Measurements from ENCODE around the gene PCBP3.

DNA sequence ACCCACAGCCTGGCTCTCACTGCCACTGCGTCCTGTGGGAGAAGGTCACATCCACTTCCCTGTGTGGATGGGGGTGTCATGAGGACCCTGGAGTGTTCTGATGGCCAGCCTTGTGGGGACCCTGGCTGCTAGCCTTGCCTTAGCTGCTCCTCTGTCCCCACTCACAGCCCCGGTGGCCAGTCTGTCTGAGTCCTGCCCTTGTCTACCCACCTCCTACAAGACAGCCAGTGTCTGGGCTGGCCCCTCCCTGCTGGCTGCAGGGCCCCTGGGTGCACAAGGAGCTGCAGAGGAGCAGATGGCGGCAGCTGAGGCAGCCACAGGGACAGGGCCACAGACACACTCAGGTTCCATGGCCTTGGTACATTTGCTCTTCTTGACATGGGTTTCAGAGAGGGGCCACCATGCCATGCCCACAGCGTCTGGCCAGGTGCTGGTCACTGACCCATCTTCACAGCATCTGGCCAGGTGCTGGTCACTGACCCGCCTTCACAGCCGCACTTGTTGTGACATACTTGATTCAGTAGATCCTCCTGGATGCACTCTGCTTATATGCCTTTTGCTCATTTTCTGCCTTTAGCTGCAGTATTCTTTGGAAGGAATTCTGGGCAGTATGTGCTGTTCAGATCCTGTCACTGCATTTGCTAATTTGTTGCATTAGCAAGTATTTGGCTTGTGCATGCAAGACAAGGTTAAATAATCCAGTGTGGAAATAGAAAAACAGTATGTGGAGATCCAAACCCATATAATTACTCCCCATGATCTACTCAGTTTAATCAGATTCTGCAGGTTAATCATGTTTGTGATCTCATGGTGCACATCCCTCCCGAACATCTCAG lies 157.8 kb downstream of the PCBP3 start:
- TF ChIP-seq CTCF (conservative IDR thresholded peaks at IDR 0.05) = no peak
- no peak for TF ChIP-seq ZFX (IDR thresholded peaks at IDR 0.05)

Data from C4-2B (cell line).